Testis (tissue), 3 donors: Measurements from ENCODE around the gene PPP3R1. TPM values are rescaled to one million over a fixed set of nuclear protein-coding genes. Genes with fewer than 3 reads are reported as not detected.

Experiments used
- DNase-seq: peaks from one replicate; pipeline ENCODE4 v3.0.0-alpha.2; 2019
- H3K27ac ChIP-seq, 2 donors: fragments of 200-600 bp; sonication (generic); one replicate each; pipeline ENCODE4 v1.5.1; 2019
- H3K27me3 ChIP-seq: fragments of 200-600 bp; sonication (generic); one replicate; pipeline ENCODE4 v1.5.1; 2019
- H3K36me3 ChIP-seq: fragments of 200-600 bp; sonication (generic); one replicate; pipeline ENCODE4 v1.5.1; 2017; ENCODE audit warnings: low read depth; ENCODE audit errors: missing control alignments
- H3K4me1 ChIP-seq: fragments of 200-600 bp; sonication (generic); one replicate; pipeline ENCODE4 v1.5.1; 2019
- H3K4me3 ChIP-seq, 2 donors: fragments of 200-600 bp; sonication (generic); one replicate each; pipeline ENCODE4 v1.5.1; 2017 to 2019
- H3K9me3 ChIP-seq: fragments of 200-600 bp; sonication (generic); one replicate; pipeline ENCODE4 v1.5.1; 2017
- CTCF ChIP-seq, 3 experiments: fragments of 450-650 bp in 2 of 3; fragments of 200-600 bp in 1 of 3; sonication (generic) in 1 of 3; IDR thresholded peaks; one replicate each; pipeline ENCODE4 v1.5.1; 2016 to 2019; ENCODE audit warnings: antibody characterized with exemption in 3 of 3, mild to moderate bottlenecking in 2 of 3, moderate library complexity in 1 of 3
- POLR2A ChIP-seq: fragments of 450-650 bp; IDR thresholded peaks from one replicate; pipeline ENCODE4 v1.6.1; 2017; ENCODE audit warnings: antibody characterized with exemption, mild to moderate bottlenecking, moderate library complexity
- WGBS, 2 donors: methylation state at CpG; one replicate each; pipeline ENCODE4 v1.1.5; 2018; 5-methylcytosine and 5-hydroxymethylcytosine counted together
- intact Hi-C: fragments of 100-400 bp; cut with DNase I; formaldehyde crosslinking; loops from one replicate; pipeline ENCODE4 v1.15.1; 2023; ENCODE audit warnings: low total_unique reads
- polyA plus RNA-seq: library from polyadenylated mRNA; stranded (reverse); fragments of 350-450 nt; fragmentation: Illumina TruSeq; extraction: RNeasy Lipid Tissue Mini Kit (QIAGEN cat#74804); gene quantifications from one replicate; pipeline ENCODE4 v1.2.3, GENCODE V29; 2014; ENCODE audit warnings: low read depth, low replicate concordance; ENCODE audit not compliant: insufficient read depth
- total RNA-seq, 2 donors: library from RNA; depleted of rRNA; stranded (reverse); fragments of >200 nt; gene quantifications; one replicate each; pipeline ENCODE4 v1.2.3, GENCODE V29; 2016

PPP3R1 gene
- total and polyA plus RNA-seq, 3 donors from 2014 or later, result 35.7 to 45.0 (median 37.0) TPM

GRCh38 chr2:68280796-68281195 lies 28.5 kb upstream of the PPP3R1 start:
- Histone ChIP-seq H3K27ac (no peak overlapping the region), H3K4me1 (no peaks in the 10 kb centered on the region), H3K4me3 (no peak overlapping the region), H3K27me3 (no peaks in the 10 kb centered on the region), H3K36me3 (no peaks in the 10 kb centered on the region), H3K9me3 (no peaks in the 10 kb centered on the region)
- intact Hi-C loops, result no loop called here
- DNase-seq, result no peak
- 96 to 97% methylated on average over 1 of the region's 1 CpG for WGBS, 2 donors
- TF ChIP-seq CTCF (IDR thresholded peaks at IDR 0.05), result no peak
- TF ChIP-seq POLR2A, result no peak

GRCh38 chr2:68280348-68280747 lies 28.0 kb upstream of the PPP3R1 start:
- H3K27me3 ChIP-seq, result no peaks in the 10 kb centered on the region
- no peaks in the 10 kb centered on the region for H3K9me3 ChIP-seq
- no peaks in the 10 kb centered on the region for H3K4me1 ChIP-seq
- no peak overlapping the region for H3K27ac ChIP-seq
- no peaks in the 10 kb centered on the region for H3K36me3 ChIP-seq
- H3K4me3 ChIP-seq, result no peak overlapping the region
- intact Hi-C loops, result no loop called here
- 85 to 96% methylated on average over 1 of the region's 1 CpG for WGBS, 2 donors
- DNase-seq, result no peak
- no peak for TF ChIP-seq CTCF (IDR thresholded peaks at IDR 0.05)
- no peak for TF ChIP-seq POLR2A

- Histone ChIP-seq H3K27me3 (no peaks in the 10 kb centered on the region), H3K4me3 (no peak overlapping the region), H3K4me1 (no peaks in the 10 kb centered on the region), H3K9me3 (no peaks in the 10 kb centered on the region), H3K27ac (no peak overlapping the region), H3K36me3 (no peaks in the 10 kb centered on the region)
- 74 to 87% methylated on average over 4 of the region's 4 CpGs for WGBS, 2 donors
- TF ChIP-seq POLR2A (no peak), CTCF (IDR thresholded peaks at IDR 0.05) (no peak)
- intact Hi-C loops, result no loop called here
- DNase-seq, result no peak
Measured at GRCh38 chr2:68279691-68280090, 27.4 kb upstream of the PPP3R1 start.

GRCh38 chr2:68278169-68278568 lies 25.8 kb upstream of the PPP3R1 start:
- TF ChIP-seq CTCF (IDR thresholded peaks at IDR 0.05) (no peak), POLR2A (no peak)
- H3K27ac ChIP-seq, result no peak overlapping the region
- intact Hi-C loops, result no loop called here
- H3K4me3 ChIP-seq, result no peak overlapping the region
- H3K9me3 ChIP-seq, result no peaks in the 10 kb centered on the region
- DNase-seq, result no peak
- H3K4me1 ChIP-seq, result no peaks in the 10 kb centered on the region
- no peaks in the 10 kb centered on the region for H3K36me3 ChIP-seq
- no peaks in the 10 kb centered on the region for H3K27me3 ChIP-seq
- WGBS, 2 donors, result 88 to 95% methylated on average over 1 of the region's 1 CpG

GRCh38 chr2:68274022-68274421 lies 21.7 kb upstream of the PPP3R1 start:
- no peaks in the 10 kb centered on the region for H3K9me3 ChIP-seq
- H3K27ac ChIP-seq, result no peak overlapping the region
- no peak for DNase-seq
- intact Hi-C loops, result no loop called here
- no peaks in the 10 kb centered on the region for H3K4me1 ChIP-seq
- TF ChIP-seq POLR2A (no peak), CTCF (IDR thresholded peaks at IDR 0.05) (no peak)
- no peak overlapping the region for H3K4me3 ChIP-seq
- H3K27me3 ChIP-seq, result no peaks in the 10 kb centered on the region
- H3K36me3 ChIP-seq, result no peaks in the 10 kb centered on the region
- WGBS, 2 donors, result 65 to 66% methylated on average over 3 of the region's 3 CpGs
